Ectodermal cell (in vitro differentiated cells): ENCODE data around the gene ACSF3.
"Not testable (repeated sequence)": the region's sequence is repeated elsewhere in the genome, so short reads cannot be mapped to it uniquely, and the experiment has no call there.

Experiments
- H3K27ac ChIP-seq: 2 replicates; pipeline ENCODE4 v1.7.0; 2013; ENCODE audit warnings: mild to moderate bottlenecking, low read depth, low read length; ENCODE audit not compliant: insufficient read depth, poor library complexity, severe bottlenecking
- H3K27me3 ChIP-seq: 2 replicates; pipeline ENCODE4 v1.7.0; 2013; ENCODE audit warnings: mild to moderate bottlenecking, low read length; ENCODE audit not compliant: insufficient read depth, control insufficient read depth, poor library complexity, severe bottlenecking
- H3K36me3 ChIP-seq: one replicate; pipeline ENCODE4 v1.7.0; 2013; ENCODE audit warnings: low read length; ENCODE audit not compliant: control insufficient read depth, insufficient read depth
- H3K4me1 ChIP-seq: one replicate; pipeline ENCODE4 v1.7.0; 2013; ENCODE audit warnings: low read length; ENCODE audit not compliant: control insufficient read depth, insufficient read depth
- H3K4me3 ChIP-seq: 2 replicates; pipeline ENCODE4 v1.7.0; 2013; ENCODE audit warnings: low read depth, low read length, control low read depth; ENCODE audit not compliant: insufficient read depth
- H3K9me3 ChIP-seq: 2 replicates; pipeline ENCODE4 v1.7.0; 2013; ENCODE audit warnings: mild to moderate bottlenecking, low read length, moderate library complexity; ENCODE audit not compliant: control insufficient read depth
- WGBS, 2 experiments: methylation state at CpG; one replicate each; pipeline ENCODE4 v1.1.7; 2013; ENCODE audit warnings: missing lambda C conversion rate in 2 of 2; 5-methylcytosine and 5-hydroxymethylcytosine counted together

ACSF3 gene

GRCh38 chr16:89184933-89185794 is 91.5 kb downstream of the ACSF3 start:
- no peak overlapping the region for H3K4me3 ChIP-seq
- H3K4me1 ChIP-seq, result no peaks in the 10 kb centered on the region
- H3K27me3 ChIP-seq, result peaks cover 6% of the 10 kb centered on the region
- H3K27ac ChIP-seq, result no peak overlapping the region
- 89% methylated on average over 48 of the region's 48 CpGs for WGBS, 2 experiments
- no peaks in the 10 kb centered on the region for H3K36me3 ChIP-seq
- no peaks in the 10 kb centered on the region for H3K9me3 ChIP-seq

DNA sequence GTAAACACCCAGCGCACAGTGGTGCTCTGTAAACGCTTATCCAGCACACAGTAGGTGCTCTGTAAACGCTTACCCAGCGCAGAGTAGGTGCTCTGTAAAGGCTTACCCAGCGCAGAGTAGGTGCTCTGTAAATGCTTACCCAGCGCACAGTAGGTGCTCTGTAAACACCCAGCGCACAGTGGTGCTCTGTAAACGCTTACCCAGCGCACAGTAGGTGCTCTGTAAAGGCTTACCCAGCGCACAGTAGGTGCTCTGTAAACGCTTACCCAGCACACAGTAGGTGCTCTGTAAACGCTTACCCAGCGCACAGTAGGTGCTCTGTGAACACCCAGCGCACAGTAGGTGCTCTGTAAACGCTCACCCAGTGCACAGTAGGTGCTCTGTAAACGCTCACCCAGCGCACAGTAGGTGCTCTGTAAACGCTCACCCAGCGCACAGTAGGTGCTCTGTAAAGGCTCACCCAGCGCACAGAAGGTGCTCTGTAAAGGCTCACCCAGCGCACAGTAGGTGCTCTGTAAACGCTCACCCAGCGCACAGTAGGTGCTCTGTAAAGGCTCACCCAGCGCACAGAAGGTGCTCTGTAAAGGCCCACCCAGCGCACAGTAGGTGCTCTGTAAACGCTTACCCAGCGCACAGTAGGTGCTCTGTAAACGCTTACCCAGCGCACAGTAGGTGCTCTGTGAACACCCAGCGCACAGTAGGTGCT is 92.4 kb downstream of the ACSF3 start:
- not testable (repeated sequence) for H3K36me3 ChIP-seq, H3K9me3 ChIP-seq, H3K4me3 ChIP-seq, H3K4me1 ChIP-seq, H3K27ac ChIP-seq
- WGBS, 2 experiments, result 93 to 94% methylated on average over 30 of the region's 30 CpGs
- H3K27me3 ChIP-seq, result peaks cover 15% of the 10 kb centered on the region

GRCh38 chr16:89186593-89187031 is 93.0 kb downstream of the ACSF3 start:
- WGBS, 2 experiments, result 91 to 94% methylated on average over 20 of the region's 20 CpGs
- peaks cover 21% of the 10 kb centered on the region for H3K27me3 ChIP-seq
- not testable (repeated sequence) for H3K4me1 ChIP-seq

GRCh38 chr16:89187032-89187769 is 93.5 kb downstream of the ACSF3 start:
- 81 to 82% methylated on average over 19 of the region's 19 CpGs for WGBS, 2 experiments
- H3K27ac ChIP-seq, result no peak overlapping the region
- no peaks in the 10 kb centered on the region for H3K9me3 ChIP-seq
- no peaks in the 10 kb centered on the region for H3K4me1 ChIP-seq
- no peaks in the 10 kb centered on the region for H3K36me3 ChIP-seq
- H3K27me3 ChIP-seq, result peaks cover 26% of the 10 kb centered on the region
- H3K4me3 ChIP-seq, result no peak overlapping the region

More at GRCh38 chr16:89186593-89187031, 93.0 kb downstream of the ACSF3 start:
- not testable (repeated sequence) for H3K36me3 ChIP-seq, H3K27ac ChIP-seq, H3K4me3 ChIP-seq, H3K9me3 ChIP-seq

GRCh38 chr16:89187770-89188392 is 94.2 kb downstream of the ACSF3 start:
- no peak overlapping the region for H3K27ac ChIP-seq
- H3K27me3 ChIP-seq, result peaks cover 33% of the 10 kb centered on the region
- no peaks in the 10 kb centered on the region for H3K36me3 ChIP-seq
- H3K9me3 ChIP-seq, result no peaks in the 10 kb centered on the region
- 71 to 72% methylated on average over 19 of the region's 19 CpGs for WGBS, 2 experiments
- no peak overlapping the region for H3K4me3 ChIP-seq
- H3K4me1 ChIP-seq, result no peaks in the 10 kb centered on the region

GRCh38 chr16:89188471-89189357 is 95.1 kb downstream of the ACSF3 start:
- 93% methylated on average over 25 of the region's 25 CpGs for WGBS, 2 experiments
- H3K4me1 ChIP-seq, H3K4me3 ChIP-seq, H3K27ac ChIP-seq, H3K36me3 ChIP-seq, H3K9me3 ChIP-seq: not testable (repeated sequence)
- peaks cover 39% of the 10 kb centered on the region for H3K27me3 ChIP-seq

DNA sequence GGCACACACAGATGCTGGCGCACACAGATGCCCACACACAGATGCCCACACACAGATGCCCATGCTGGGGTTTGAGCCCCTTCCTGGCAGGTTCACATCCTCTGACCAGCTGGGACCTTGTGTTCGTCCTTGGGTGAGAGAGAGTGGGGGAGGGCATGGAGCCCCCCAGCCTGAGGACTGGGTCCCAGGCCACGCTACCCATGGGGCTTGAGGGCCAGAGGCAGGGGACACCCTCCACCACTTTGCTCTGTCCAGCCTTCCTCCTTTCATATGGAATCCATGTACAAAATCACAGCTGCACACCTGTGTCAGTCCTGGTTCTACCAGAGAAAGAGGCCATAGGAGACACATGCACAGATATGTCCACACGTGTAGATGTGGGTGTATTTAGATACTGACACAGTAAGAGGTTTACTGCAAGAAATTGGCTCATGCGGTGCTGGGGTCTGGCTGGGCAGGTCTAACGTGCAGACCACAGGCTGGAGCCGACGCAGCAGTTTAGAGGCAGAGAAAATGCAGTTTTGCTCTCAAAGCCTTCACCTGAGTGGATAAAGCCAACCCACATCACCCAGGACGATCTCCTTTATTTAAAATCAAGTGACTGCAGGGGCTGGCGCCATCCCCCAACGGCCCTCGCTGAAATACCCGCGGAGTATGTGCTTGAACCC is 95.8 kb downstream of the ACSF3 start:
- Histone ChIP-seq H3K27ac (no peak overlapping the region), H3K36me3 (no peaks in the 10 kb centered on the region), H3K4me1 (no peaks in the 10 kb centered on the region), H3K27me3 (peaks cover 47% of the 10 kb centered on the region), H3K9me3 (no peaks in the 10 kb centered on the region), H3K4me3 (no peak overlapping the region)
- WGBS, 2 experiments, result 70 to 74% methylated on average over 14 of the region's 14 CpGs

GRCh38 chr16:89190150-89190958 is 96.7 kb downstream of the ACSF3 start:
- no peaks in the 10 kb centered on the region for H3K9me3 ChIP-seq
- H3K4me1 ChIP-seq, result no peaks in the 10 kb centered on the region
- H3K36me3 ChIP-seq, result no peaks in the 10 kb centered on the region
- H3K27me3 ChIP-seq, result peaks cover 47% of the 10 kb centered on the region
- no peak overlapping the region for H3K27ac ChIP-seq
- no peak overlapping the region for H3K4me3 ChIP-seq
- WGBS, 2 experiments, result 84% methylated on average over 28 of the region's 28 CpGs
